K562 (cell line): ENCODE results near the gene DTHD1. TPM values are rescaled to one million over a fixed set of nuclear protein-coding genes. Genes with fewer than 3 reads are reported as not detected.

Source experiments
- CBX5 ChIP-seq: IDR thresholded peaks from 2 replicates; pipeline ENCODE4 v1.6.1; 2014; ENCODE audit warnings: low read depth, borderline replicate concordance
- CEBPB ChIP-seq: fragments of 450-650 bp; IDR thresholded peaks from 2 replicates; pipeline ENCODE4 v1.6.1; 2016; ENCODE audit warnings: missing genetic modification characterization, missing compliant biosample characterization
- CUX1 ChIP-seq: fragments of 200-800 bp; sonication (Bioruptor generic); IDR thresholded peaks from 2 replicates; pipeline ENCODE4 v1.6.1; 2016; ENCODE audit warnings: missing genetic modification characterization, missing compliant biosample characterization
- HDAC2 ChIP-seq: fragments of 450-650 bp; IDR thresholded peaks from 2 replicates; pipeline ENCODE4 v1.6.1; 2016; ENCODE audit warnings: mild to moderate bottlenecking
- ID3 ChIP-seq, 2 experiments: fragments of 250-450 bp in 1 of 2; fragments of 450-650 bp in 1 of 2; sonication (Bioruptor Pico) in 1 of 2; IDR thresholded peaks; 2 replicates each; pipeline versions ENCODE4 v1.6.1 to v1.8.0; 2016 to 2021; ENCODE audit warnings: mild to moderate bottlenecking in 2 of 2, moderate library complexity in 2 of 2, missing compliant biosample characterization in 1 of 2, missing genetic modification characterization in 1 of 2
- NFRKB ChIP-seq: fragments of 450-650 bp; IDR thresholded peaks from 2 replicates; pipeline ENCODE4 v1.6.1; 2016; ENCODE audit warnings: low read depth
- NR0B1 ChIP-seq: fragments of 450-650 bp; IDR thresholded peaks from one replicate; pipeline ENCODE4 v1.6.1; 2018; ENCODE audit warnings: mild to moderate bottlenecking, moderate library complexity; ENCODE audit not compliant: partially characterized antibody
- NR2C1 ChIP-seq, 2 experiments: fragments of 450-650 bp; IDR thresholded peaks; 2 replicates each; pipeline ENCODE4 v1.6.1; 2017; ENCODE audit warnings: mild to moderate bottlenecking in 2 of 2, antibody characterized with exemption in 1 of 2, inconsistent platforms in 1 of 2, missing compliant biosample characterization in 1 of 2, missing genetic modification characterization in 1 of 2
- PHB2 ChIP-seq: fragments of 450-650 bp; IDR thresholded peaks from 2 replicates; pipeline ENCODE4 v1.6.1; 2017; ENCODE audit warnings: low read depth
- SREBF1 ChIP-seq: fragments of 150-350 bp; IDR thresholded peaks from 2 replicates; pipeline ENCODE4 v1.6.1; 2014; ENCODE audit warnings: antibody characterized with exemption, low read depth, low read length, borderline replicate concordance
- SRF ChIP-seq, 2 experiments: fragments of 250-450, 450-650 bp in 1 of 2; sonication (Bioruptor Pico) in 1 of 2; sonication (generic) in 1 of 2; formaldehyde crosslinking; IDR thresholded peaks; 2 replicates each; pipeline versions ENCODE4 v1.5.0 to v1.5.1; 2020 to 2022; ENCODE audit warnings: mild to moderate bottlenecking in 1 of 2, missing genetic modification reagents in 1 of 2
- TCFL5 ChIP-seq: fragments of 250-450 bp; sonication (Bioruptor Pico); conservative IDR thresholded peaks from 2 replicates; pipeline ENCODE4 v1.6.1; 2021; ENCODE audit warnings: mild to moderate bottlenecking, moderate library complexity, matching md5 sums
- ZBTB11 ChIP-seq, 3 experiments: fragments of 200-800 bp in 1 of 3; fragments of 250-450 bp in 1 of 3; fragments of 450-650 bp in 1 of 3; sonication (Bioruptor Pico) in 1 of 3; sonication (Bioruptor generic) in 1 of 3; formaldehyde crosslinking in 1 of 3; IDR thresholded peaks; 2 replicates each; pipeline versions ENCODE4 v1.6.1 to v1.8.0; 2016 to 2022; ENCODE audit warnings: mild to moderate bottlenecking in 2 of 3, missing genetic modification characterization in 2 of 3, missing compliant biosample characterization in 1 of 3, moderate library complexity in 1 of 3
- ZNF121 ChIP-seq: sonication (generic); formaldehyde crosslinking; conservative IDR thresholded peaks from 2 replicates; pipeline ENCODE4 v1.8.0; 2022; ENCODE audit warnings: missing genetic modification reagents
- ZNF23 ChIP-seq: fragments of 250-450 bp; sonication (Bioruptor Pico); IDR thresholded peaks from 2 replicates; pipeline ENCODE4 v1.4.0; 2020; ENCODE audit warnings: mild to moderate bottlenecking
- ZNF586 ChIP-seq: fragments of 450-650 bp; formaldehyde crosslinking; conservative IDR thresholded peaks from 2 replicates; pipeline ENCODE4 v1.4.0; 2020; ENCODE audit warnings: mild to moderate bottlenecking, moderate library complexity
- ZNF707 ChIP-seq: fragments of 250-450 bp; sonication (Bioruptor Pico); conservative IDR thresholded peaks from 2 replicates; pipeline ENCODE4 v1.8.0; 2022; ENCODE audit warnings: inconsistent platforms, mild to moderate bottlenecking, moderate library complexity
- ZSCAN32 ChIP-seq: fragments of 450-650 bp; formaldehyde crosslinking; IDR thresholded peaks from 2 replicates; pipeline ENCODE4 v1.4.0; 2020; ENCODE audit warnings: mild to moderate bottlenecking, moderate library complexity
- polyA plus RNA-seq, 8 experiments: library from polyadenylated mRNA; depleted of rRNA in 4 of 8; stranded (reverse) in 5 of 8; unstranded in 3 of 8; fragments of >200 nt; fragmentation: Nextera tagmentation in 2 of 8; fragmentation: Illumina TruSeq in 1 of 8; extraction: Ambion mirVana in 2 of 8; extraction: Trizol in 1 of 8; gene quantifications; 2 replicates each; pipeline versions ENCODE4 v1.2.1 to v1.2.3, GENCODE V29; 2011 to 2014; ENCODE audit warnings: inconsistent platforms in 1 of 8, missing spikeins in 1 of 8
- total RNA-seq, 7 experiments: library from RNA; depleted of rRNA in 6 of 7; stranded (reverse); fragments of >200 nt in 6 of 7; fragmentation: Illumina TruSeq in 2 of 7; extraction: Trizol in 2 of 7; gene quantifications; 2 replicates each; pipeline versions ENCODE4 v1.2.1 to v1.2.3, GENCODE V29; 2011 to 2021; ENCODE audit warnings: low replicate concordance in 1 of 7

DTHD1 gene
- total and polyA plus RNA-seq, 9 of the 15 experiments (the other 6 are each of a cell fraction or from before 2014, with no cell fraction given) = not detected

GRCh38 chr4:36310793-36311192 is 29.4 kb downstream of the DTHD1 start (continued):
- TF ChIP-seq CUX1 (CRISPR knock-in tag) (no peak), ID3 (CRISPR knock-in tag; IDR thresholded peaks at IDR 0.05) (no peak), ID3 (tag; IDR thresholded peaks at IDR 0.05) (no peak), ZSCAN32 (CRISPR knock-in tag) (no peak), ZNF586 (CRISPR knock-in tag) (no peak), HDAC2 (no peak), NR2C1 (IDR thresholded peaks at IDR 0.05) (no peak), NR2C1 (tag; IDR thresholded peaks at IDR 0.05) (no peak), ZNF121 (CRISPR knock-in tag) (no peak), TCFL5 (CRISPR knock-in tag) (no peak), CEBPB (tag) (no peak), SREBF1 (no peak), ZNF23 (CRISPR knock-in tag) (no peak), ZNF707 (CRISPR knock-in tag) (no peak), SRF (CRISPR knock-in tag; IDR thresholded peaks at IDR 0.05) (no peak), CBX5 (no peak), NR0B1 (no peak), PHB2 (no peak), NFRKB (no peak), ZBTB11 (CRISPR knock-in tag; IDR thresholded peaks at IDR 0.05) (no peak)
